Measurements from ENCODE around the gene ANTXR2. TPM values are rescaled to one million over a fixed set of nuclear protein-coding genes. Genes with fewer than 3 reads are reported as not detected.
A peak's percentile ranks its signal among the peaks of the same experiment; 100 is the strongest.
"Not testable (repeated sequence)": the region's sequence is repeated elsewhere in the genome, so short reads cannot be mapped to it uniquely, and the experiment has no call there.

The ANTXR2 gene
- total RNA-seq, 1 experiment from 2014 or later, result 78.9 TPM

DNA sequence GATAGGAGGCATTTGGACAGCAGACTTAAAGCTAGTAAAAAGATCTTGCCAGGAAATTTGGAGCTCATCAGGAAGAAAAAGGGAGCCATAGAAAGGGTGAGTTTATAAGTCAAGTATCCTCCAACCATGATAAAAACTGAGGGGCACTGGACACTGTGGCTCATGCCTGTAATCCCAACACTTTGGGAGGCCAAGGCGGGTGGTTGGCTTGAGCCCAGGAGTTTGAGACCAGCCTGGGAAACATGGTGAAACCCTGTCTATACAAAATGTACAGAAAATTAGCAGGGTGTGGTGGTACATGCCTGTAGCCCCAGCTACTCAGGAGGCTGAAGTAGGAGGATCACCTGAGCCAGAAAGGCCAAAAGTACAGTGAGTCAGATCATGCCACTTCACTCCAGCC is 48.7 kb downstream of the ANTXR2 start:
- no peak for DNase-seq (ENCODE audit: low read depth)

DNA sequence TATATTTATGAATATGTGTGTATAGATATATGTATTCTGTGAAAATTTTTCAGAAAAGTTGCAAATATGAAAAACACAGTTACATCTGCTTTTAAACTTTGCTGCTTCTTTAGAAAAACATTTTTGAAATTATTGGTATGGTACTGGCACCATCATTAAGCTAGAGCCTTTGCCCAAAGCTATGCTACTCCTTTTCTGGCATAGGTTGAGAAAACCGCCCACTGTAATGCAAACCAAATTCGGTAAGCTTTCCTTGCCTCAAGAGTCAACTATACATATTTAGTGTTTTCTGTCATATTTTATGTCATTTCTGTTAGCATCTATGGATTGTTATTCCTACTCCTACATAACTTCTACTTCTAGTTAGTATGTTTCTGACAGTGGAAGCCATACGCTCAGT is 50.7 kb downstream of the ANTXR2 start:
- no peak for DNase-seq (ENCODE audit: low read depth)

- peak; percentile 99 for DNase-seq (ENCODE audit: low read depth)
Measured at GRCh38 chr4:80017125-80017854, 55.7 kb downstream of the ANTXR2 start.

GRCh38 chr4:80016506-80016905 is 56.5 kb downstream of the ANTXR2 start:
- DNase-seq (ENCODE audit: low read depth), result no peak

DNA sequence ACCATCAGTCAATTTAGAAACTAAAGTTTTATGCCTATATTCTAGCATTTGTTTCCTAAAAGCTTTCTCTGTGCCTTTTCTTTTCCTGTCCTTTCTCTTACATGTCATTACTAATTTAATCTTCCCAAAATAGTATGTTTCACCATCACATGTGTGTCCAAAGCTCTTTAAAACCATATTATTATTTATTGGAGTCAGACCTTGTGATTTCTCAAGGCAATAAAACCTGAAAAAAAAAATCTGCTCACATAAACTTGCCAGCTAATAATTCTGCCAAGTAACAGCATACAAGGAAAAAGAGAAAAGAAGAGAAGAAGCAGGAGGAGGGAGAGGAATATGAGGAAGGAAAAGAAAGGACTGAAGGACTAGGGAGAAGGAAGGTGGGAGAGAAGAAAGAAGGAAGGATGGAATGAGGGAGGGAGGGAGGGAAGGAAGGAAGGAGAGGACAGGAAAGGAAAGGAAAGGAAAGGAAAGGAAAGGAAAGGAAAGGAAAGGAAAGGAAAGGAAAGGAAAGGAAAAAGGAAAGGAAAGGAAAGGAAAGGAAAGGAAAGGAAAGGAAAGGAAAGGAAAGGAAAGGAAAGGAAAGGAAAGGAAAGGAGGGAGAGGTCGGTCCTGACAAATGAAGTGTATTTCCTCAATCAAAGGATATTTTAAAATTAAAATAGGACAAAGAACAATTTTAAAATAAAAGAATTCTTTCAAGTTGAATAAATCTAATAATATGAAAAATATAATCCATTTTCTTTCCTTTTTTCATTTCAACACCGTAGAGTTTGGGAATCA is 57.4 kb downstream of the ANTXR2 start:
- DNase-seq (ENCODE audit: low read depth), result no peak

DNA sequence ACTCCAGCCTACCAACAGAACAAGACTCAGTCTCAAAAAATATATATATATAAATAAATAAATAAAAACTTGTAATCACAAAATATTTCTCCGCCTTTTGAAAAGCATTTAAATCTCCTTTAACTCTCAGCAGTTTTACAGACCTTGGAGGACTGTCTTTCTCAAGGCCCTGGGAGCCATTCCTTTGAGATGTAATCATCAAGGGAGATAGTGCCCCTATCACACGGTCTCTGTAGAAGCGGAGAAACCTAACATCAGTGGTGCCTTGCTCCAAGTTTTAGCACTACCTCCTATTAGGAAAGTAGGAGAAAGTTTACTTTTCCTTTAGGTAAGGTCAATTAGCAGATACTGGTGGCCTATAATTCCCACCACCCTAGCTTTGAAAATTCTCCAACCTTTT is 58.5 kb downstream of the ANTXR2 start:
- DNase-seq (ENCODE audit: low read depth), result no peak

DNA sequence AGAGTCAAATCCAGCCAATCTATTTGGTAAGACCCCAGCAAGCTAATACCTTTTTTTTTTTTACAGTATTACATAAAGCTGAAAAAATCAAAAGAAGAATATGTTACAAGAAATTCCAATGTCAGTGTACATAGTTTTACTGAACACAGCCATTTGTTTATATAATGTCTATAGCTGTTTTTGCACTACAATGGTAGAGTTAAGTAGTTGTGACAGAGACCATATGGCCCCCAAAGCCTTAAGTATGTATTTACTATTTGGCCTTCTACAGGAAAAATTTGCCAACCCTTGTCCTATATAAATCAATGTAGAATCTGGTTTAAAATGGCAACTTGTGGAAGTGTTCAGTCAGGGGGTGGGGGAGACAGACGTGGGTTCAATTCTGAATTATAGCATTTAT is 60.7 kb downstream of the ANTXR2 start:
- DNase-seq (ENCODE audit: low read depth), result no peak

- no peak for DNase-seq (ENCODE audit: low read depth)
Measured at GRCh38 chr4:80011636-80012236, 61.3 kb downstream of the ANTXR2 start.

DNA sequence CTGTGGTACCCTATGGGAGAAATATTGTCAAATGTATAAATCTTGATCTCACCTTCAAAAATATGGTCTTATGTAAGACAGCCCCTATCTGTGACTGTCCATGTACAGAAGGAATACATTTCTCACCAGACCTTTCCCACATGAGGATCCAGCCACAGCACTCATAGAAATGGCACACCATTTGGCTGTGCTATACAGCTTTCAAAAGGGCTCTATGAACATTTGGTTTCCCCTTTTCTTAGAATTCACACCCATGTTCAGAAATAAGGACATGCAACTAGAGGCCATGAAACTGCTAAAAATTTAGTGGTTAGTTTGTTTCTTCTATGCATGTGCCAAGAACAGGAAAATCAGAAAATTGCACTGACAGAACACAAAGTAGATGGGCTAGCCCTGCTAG is 62.7 kb downstream of the ANTXR2 start:
- no peak for DNase-seq (ENCODE audit: low read depth)

- DNase-seq (ENCODE audit: low read depth), result no peak
Measured at GRCh38 chr4:80009806-80010205, 63.2 kb downstream of the ANTXR2 start.

GRCh38 chr4:80008971-80009370 is 64.1 kb downstream of the ANTXR2 start:
- no peak for DNase-seq (ENCODE audit: low read depth)

DNA sequence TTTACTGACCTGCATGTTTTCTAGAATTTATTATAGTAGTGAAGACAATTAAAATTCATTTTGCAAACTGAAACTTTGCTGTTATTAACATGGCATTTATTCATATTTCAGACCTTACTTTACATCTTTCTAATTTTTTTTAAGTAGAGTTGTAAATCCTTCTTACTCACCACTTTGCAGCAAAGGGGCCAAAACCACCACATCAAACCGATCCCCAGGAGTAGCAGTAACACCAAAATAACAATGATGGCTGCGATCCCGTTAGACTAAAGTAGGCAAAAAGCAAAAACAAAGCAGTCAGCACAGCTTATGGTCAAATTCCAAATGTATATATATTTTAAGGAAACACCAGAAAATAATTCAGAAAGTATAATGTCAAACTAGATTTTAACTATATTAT is 64.7 kb downstream of the ANTXR2 start:
- no peak for DNase-seq (ENCODE audit: low read depth)

DNA sequence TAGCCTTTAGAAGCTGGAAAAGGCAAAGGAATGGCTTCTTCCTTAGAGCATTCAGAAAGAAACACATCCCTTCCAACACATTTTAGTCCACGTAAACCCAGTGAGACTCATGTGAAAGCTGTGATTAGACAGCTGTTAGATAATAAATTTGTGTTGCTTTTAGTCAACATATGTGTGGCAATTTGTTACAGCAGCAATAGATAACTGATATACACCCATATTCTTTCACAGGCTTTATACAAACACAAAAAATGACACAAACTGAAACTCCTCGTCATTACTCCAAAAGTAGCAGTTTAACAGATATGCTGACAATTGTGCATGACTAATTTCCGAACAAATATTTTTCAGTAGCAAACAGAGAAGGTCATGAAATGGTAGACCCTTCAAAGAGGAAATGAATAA is 65.3 kb downstream of the ANTXR2 start:
- DNase-seq (ENCODE audit: low read depth), result peak; percentile 26

- no peak for DNase-seq (ENCODE audit: low read depth)
Measured at GRCh38 chr4:80006935-80007744, 65.9 kb downstream of the ANTXR2 start.

DNA sequence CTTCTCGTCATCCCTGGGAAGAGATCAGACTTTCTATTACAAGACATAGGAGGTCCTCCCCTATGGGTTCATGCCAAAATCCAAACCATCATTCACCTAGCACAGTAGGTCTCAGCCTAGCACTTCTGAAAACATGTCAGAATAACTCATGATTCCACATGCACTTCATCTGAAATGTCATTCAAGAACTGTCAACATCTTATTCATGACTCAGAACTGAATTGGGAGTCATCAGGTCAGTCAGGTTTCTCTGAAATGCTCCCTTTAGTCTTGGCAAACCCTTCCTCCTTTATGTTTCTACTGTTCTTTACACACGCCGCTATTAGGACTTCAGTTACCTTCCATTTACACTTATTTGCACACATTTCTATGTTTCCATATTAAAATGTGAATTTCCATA is 67.2 kb downstream of the ANTXR2 start:
- peak; percentile 77 for DNase-seq (ENCODE audit: low read depth)

DNA sequence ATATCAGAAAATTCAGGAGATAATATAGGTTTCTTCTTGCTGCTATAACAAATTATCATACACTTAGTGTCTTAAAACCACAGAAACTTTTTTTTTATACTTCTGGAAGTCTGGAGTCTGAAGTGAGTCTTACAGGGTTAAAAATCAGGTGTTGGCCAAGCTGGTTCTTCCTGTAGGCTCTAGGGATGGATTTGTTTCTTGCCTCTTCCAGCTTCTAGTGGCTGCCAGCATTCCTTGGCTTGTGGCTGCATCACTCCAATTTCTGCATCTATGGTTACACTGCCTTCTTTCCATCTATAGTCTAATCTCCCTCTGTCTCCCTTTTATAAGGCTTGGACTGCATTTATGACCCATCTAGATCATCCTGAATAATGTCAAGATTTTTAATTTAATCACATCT is 68.7 kb downstream of the ANTXR2 start:
- DNase-seq (ENCODE audit: low read depth), result no peak

GRCh38 chr4:80002559-80002958 is 70.5 kb downstream of the ANTXR2 start:
- DNase-seq (ENCODE audit: low read depth), result not testable (repeated sequence)

DNA sequence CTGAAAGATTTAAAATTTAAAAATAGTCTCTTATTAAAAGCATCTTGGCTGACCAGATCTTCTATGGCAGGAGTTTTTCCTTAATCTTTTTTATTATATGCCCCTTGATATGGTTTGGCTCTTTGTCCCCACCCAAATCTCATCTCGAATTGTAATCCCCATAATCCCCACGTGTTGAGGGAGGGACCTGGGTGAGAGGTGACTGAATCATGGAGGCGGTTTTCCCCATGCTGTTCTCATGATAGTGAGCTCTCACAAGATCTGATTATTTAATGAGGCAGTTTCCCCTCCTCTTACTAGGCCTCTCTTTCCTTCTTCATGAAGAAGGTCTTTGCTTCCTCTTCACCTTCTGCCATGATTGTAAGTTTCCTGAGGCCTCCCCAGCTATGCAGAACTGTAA is 74.0 kb downstream of the ANTXR2 start:
- not testable (repeated sequence) for DNase-seq (ENCODE audit: low read depth)

DNA sequence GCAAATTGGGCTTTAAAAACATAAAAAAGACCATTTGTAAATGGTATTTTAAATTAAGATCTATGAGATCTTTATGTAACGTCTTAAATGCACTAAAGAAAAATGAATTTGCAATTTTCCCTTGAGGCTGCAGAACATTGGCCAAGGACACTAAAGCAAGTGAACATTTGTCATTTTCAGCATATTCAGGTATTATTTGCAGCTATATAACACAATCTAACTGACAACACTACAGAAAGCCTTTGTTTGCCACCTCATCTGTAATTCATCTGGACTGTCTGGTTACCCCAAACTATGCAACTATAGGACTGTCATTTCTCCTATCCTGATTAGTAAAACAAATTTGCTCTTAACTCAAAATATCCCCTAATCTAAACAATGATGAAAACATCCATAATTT is 74.8 kb downstream of the ANTXR2 start:
- DNase-seq (ENCODE audit: low read depth), result no peak

- no peak for DNase-seq (ENCODE audit: low read depth)
Measured at GRCh38 chr4:79996851-79997250, 76.2 kb downstream of the ANTXR2 start.

DNA sequence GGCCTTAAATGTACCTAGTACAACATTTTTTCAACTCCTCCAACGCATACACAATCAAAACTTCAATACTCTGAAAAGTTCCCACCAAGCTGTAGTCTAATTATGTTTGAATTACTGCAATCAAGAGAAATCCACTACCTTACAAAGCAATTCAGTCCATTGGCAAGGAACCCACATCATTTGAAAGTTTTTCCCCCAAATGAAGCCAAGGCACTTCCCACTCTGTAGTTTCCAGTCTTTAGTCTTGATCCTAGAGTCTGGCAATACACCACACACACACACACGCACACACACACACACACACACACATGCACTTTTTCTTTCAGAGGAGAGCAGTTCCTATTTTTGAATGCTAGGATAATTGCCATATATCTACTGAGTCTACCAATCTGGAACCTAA is 79.6 kb downstream of the ANTXR2 start:
- DNase-seq (ENCODE audit: low read depth), result no peak

DNA sequence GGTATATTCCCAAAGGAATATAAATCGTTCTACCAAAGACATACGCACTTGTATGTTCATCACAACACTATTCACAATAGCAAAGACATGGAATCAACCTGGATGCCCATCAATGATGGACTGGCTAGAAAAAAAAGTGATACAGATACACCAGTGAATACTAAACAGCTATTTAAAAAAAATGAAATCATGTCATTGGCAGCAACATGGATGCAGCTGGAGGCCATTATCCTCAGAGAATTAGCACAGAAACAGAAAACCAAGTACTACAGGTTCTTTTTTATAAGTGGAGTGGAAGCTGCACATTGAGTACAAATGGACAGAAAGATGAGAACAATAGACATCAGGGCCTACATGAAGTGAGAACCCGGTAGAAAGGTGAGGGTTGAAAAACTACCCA is 81.4 kb downstream of the ANTXR2 start:
- DNase-seq (ENCODE audit: low read depth), result no peak

Measured in HT1080 (cell line).